ENCODE data around the gene MSI2.

MSI2 gene

GRCh38 chr17:57582881-57583756 is 326.8 kb downstream of the MSI2 start:
- ATAC-seq, result no peak
- Mint-ChIP-seq H3K4me3 (no peak overlapping the region), H3K9me3 (no peaks in the 10 kb centered on the region), H3K27me3 (no peaks in the 10 kb centered on the region), H3K4me1 (peaks cover 22% of the 10 kb centered on the region), H3K27ac (no peak overlapping the region)
- no peak for DNase-seq

- no peak for DNase-seq
- Mint-ChIP-seq H3K4me1 (peaks cover 17% of the 10 kb centered on the region), H3K27me3 (no peaks in the 10 kb centered on the region), H3K4me3 (no peak overlapping the region), H3K9me3 (no peaks in the 10 kb centered on the region), H3K27ac (no peak overlapping the region)
- ATAC-seq, result no peak
These were observed 327.8 kb downstream of the MSI2 start for GRCh38 chr17:57584050-57584551.

- H3K27me3 Mint-ChIP-seq, result no peaks in the 10 kb centered on the region
These were observed 329.2 kb downstream of the MSI2 start for GRCh38 chr17:57585341-57586195.

GRCh38 chr17:57586196-57586740 is 329.9 kb downstream of the MSI2 start:
- Mint-ChIP-seq H3K4me3 (no peak overlapping the region), H3K27ac (peak overlapping the region in 1 of 2 donors; percentile 47), H3K27me3 (no peaks in the 10 kb centered on the region), H3K9me3 (no peaks in the 10 kb centered on the region), H3K4me1 (peaks cover 17% of the 10 kb centered on the region)
- ATAC-seq, result no peak
- DNase-seq, result no peak

More at GRCh38 chr17:57585341-57586195, 329.2 kb downstream of the MSI2 start:
- no peak for ATAC-seq
- no peak overlapping the region for H3K4me3 Mint-ChIP-seq
- H3K4me1 Mint-ChIP-seq, result peaks cover 17% of the 10 kb centered on the region
- no peak for DNase-seq
- no peak overlapping the region for H3K27ac Mint-ChIP-seq
- no peaks in the 10 kb centered on the region for H3K9me3 Mint-ChIP-seq

- Mint-ChIP-seq H3K27me3 (no peaks in the 10 kb centered on the region), H3K9me3 (no peaks in the 10 kb centered on the region), H3K4me1 (peaks cover 17% of the 10 kb centered on the region), H3K4me3 (no peak overlapping the region), H3K27ac (no peak overlapping the region)
- ATAC-seq (no peak), DNase-seq (no peak)
These were observed 330.4 kb downstream of the MSI2 start for GRCh38 chr17:57586742-57587141.

- H3K4me3 Mint-ChIP-seq, result no peak overlapping the region
These were observed 331.1 kb downstream of the MSI2 start for GRCh38 chr17:57587193-57587969.

GRCh38 chr17:57588086-57588485 is 331.8 kb downstream of the MSI2 start:
- H3K4me1 Mint-ChIP-seq, result peaks cover 17% of the 10 kb centered on the region
- peak overlapping the region in 1 of 2 donors; percentile 30 for H3K27ac Mint-ChIP-seq
- ATAC-seq, result no peak
- DNase-seq, result no peak
- H3K4me3 Mint-ChIP-seq, result no peak overlapping the region
- H3K9me3 Mint-ChIP-seq, result no peaks in the 10 kb centered on the region
- H3K27me3 Mint-ChIP-seq, result no peaks in the 10 kb centered on the region

More at GRCh38 chr17:57587193-57587969, 331.1 kb downstream of the MSI2 start:
- peaks cover 17% of the 10 kb centered on the region for H3K4me1 Mint-ChIP-seq
- H3K9me3 Mint-ChIP-seq, result no peaks in the 10 kb centered on the region
- DNase-seq (no peak), ATAC-seq (no peak)
- H3K27me3 Mint-ChIP-seq, result no peaks in the 10 kb centered on the region
- peak overlapping the region in 1 of 2 donors; percentile 74 for H3K27ac Mint-ChIP-seq

- H3K9me3 Mint-ChIP-seq, result peaks cover 2 to 4% of the 10 kb centered on the region in 2 donors
These were observed 333.1 kb downstream of the MSI2 start for GRCh38 chr17:57589151-57590034.

GRCh38 chr17:57593739-57594462 is 337.6 kb downstream of the MSI2 start:
- Mint-ChIP-seq H3K4me1 (peaks cover 20% of the 10 kb centered on the region), H3K27ac (peak overlapping the region in 1 of 2 donors; percentile 49), H3K4me3 (no peak overlapping the region)

More at GRCh38 chr17:57589151-57590034, 333.1 kb downstream of the MSI2 start:
- no peak overlapping the region for H3K27ac Mint-ChIP-seq
- H3K4me3 Mint-ChIP-seq, result no peak overlapping the region
- no peak for DNase-seq
- H3K4me1 Mint-ChIP-seq, result peaks cover 17% of the 10 kb centered on the region
- H3K27me3 Mint-ChIP-seq, result no peaks in the 10 kb centered on the region
- no peak for ATAC-seq

GRCh38 chr17:57594767-57595166 is 338.4 kb downstream of the MSI2 start:
- Mint-ChIP-seq H3K4me3 (no peak overlapping the region), H3K27ac (no peak overlapping the region), H3K4me1 (peaks cover 28% of the 10 kb centered on the region), H3K27me3 (no peaks in the 10 kb centered on the region), H3K9me3 (peaks cover 10 to 12% of the 10 kb centered on the region in 2 donors)
- no peak for DNase-seq
- no peak for ATAC-seq

More at GRCh38 chr17:57593739-57594462, 337.6 kb downstream of the MSI2 start:
- ATAC-seq, result no peak
- Mint-ChIP-seq H3K9me3 (peaks cover 10 to 12% of the 10 kb centered on the region in 2 donors), H3K27me3 (no peaks in the 10 kb centered on the region)
- no peak for DNase-seq

GRCh38 chr17:57595426-57595825 is 339.1 kb downstream of the MSI2 start:
- peaks cover 35% of the 10 kb centered on the region for H3K4me1 Mint-ChIP-seq
- H3K4me3 Mint-ChIP-seq, result no peak overlapping the region
- ATAC-seq, result no peak
- H3K27me3 Mint-ChIP-seq, result no peaks in the 10 kb centered on the region
- H3K27ac Mint-ChIP-seq, result no peak overlapping the region
- DNase-seq, result no peak
- H3K9me3 Mint-ChIP-seq, result peaks cover 10 to 12% of the 10 kb centered on the region in 2 donors

GRCh38 chr17:57595947-57596695 is 339.8 kb downstream of the MSI2 start:
- H3K27ac Mint-ChIP-seq, result peak overlapping the region in 1 of 2 donors; percentile 54
- H3K9me3 Mint-ChIP-seq, result peaks cover 10 to 12% of the 10 kb centered on the region in 2 donors
- H3K27me3 Mint-ChIP-seq, result no peaks in the 10 kb centered on the region
- ATAC-seq (no peak), DNase-seq (no peak)
- peaks cover 42% of the 10 kb centered on the region for H3K4me1 Mint-ChIP-seq
- no peak overlapping the region for H3K4me3 Mint-ChIP-seq

GRCh38 chr17:57597101-57597500 is 340.8 kb downstream of the MSI2 start:
- Mint-ChIP-seq H3K9me3 (peaks cover 10 to 12% of the 10 kb centered on the region in 2 donors), H3K4me1 (peaks cover 52% of the 10 kb centered on the region), H3K27me3 (no peaks in the 10 kb centered on the region), H3K27ac (no peak overlapping the region), H3K4me3 (no peak overlapping the region)
- ATAC-seq (no peak), DNase-seq (no peak)
